Measurements from ENCODE around the gene BMPR2. TPM values are rescaled to one million over a fixed set of nuclear protein-coding genes. Genes with fewer than 3 reads are reported as not detected.
"Not testable (repeated sequence)": the region's sequence is repeated elsewhere in the genome, so short reads cannot be mapped to it uniquely, and the experiment has no call there.

Gene BMPR2
- total RNA-seq, 2 donors from 2014 or later, result 7.6 to 12.3 TPM

GRCh38 chr2:202411097-202411496 lies 35.0 kb downstream of the BMPR2 start:
- Mint-ChIP-seq H3K36me3 (ENCODE audit: low read depth) (no peaks in the 10 kb centered on the region), H3K27ac (no peak overlapping the region), H3K4me3 (no peak overlapping the region), H3K27me3 (no peaks in the 10 kb centered on the region), H3K9me3 (no peaks in the 10 kb centered on the region), H3K4me1 (peaks cover 5% of the 10 kb centered on the region)
- no peak for ATAC-seq (replicated peaks)

- ATAC-seq (replicated peaks), result no peak
- Mint-ChIP-seq H3K36me3 (ENCODE audit: low read depth) (no peaks in the 10 kb centered on the region), H3K27ac (no peak overlapping the region), H3K4me1 (no peaks in the 10 kb centered on the region), H3K27me3 (no peaks in the 10 kb centered on the region), H3K4me3 (no peak overlapping the region), H3K9me3 (no peaks in the 10 kb centered on the region)
Observed at GRCh38 chr2:202418027-202418426, 41.9 kb downstream of the BMPR2 start.

GRCh38 chr2:202418511-202418910 lies 42.4 kb downstream of the BMPR2 start:
- Mint-ChIP-seq H3K4me1 (no peaks in the 10 kb centered on the region), H3K27me3 (no peaks in the 10 kb centered on the region), H3K27ac (no peak overlapping the region), H3K4me3 (no peak overlapping the region), H3K36me3 (ENCODE audit: low read depth) (no peaks in the 10 kb centered on the region), H3K9me3 (no peaks in the 10 kb centered on the region)
- no peak for ATAC-seq (replicated peaks)

- H3K36me3 Mint-ChIP-seq (ENCODE audit: low read depth), result no peaks in the 10 kb centered on the region
- H3K27me3 Mint-ChIP-seq, result no peaks in the 10 kb centered on the region
- peaks cover 6% of the 10 kb centered on the region for H3K4me1 Mint-ChIP-seq
- H3K27ac Mint-ChIP-seq, result no peak overlapping the region
- no peak for ATAC-seq (replicated peaks)
- peaks cover 2% of the 10 kb centered on the region for H3K9me3 Mint-ChIP-seq
- no peak overlapping the region for H3K4me3 Mint-ChIP-seq
Observed at GRCh38 chr2:202423139-202423538, 47.0 kb downstream of the BMPR2 start.

- Mint-ChIP-seq H3K4me1 (peaks cover 6% of the 10 kb centered on the region), H3K36me3 (ENCODE audit: low read depth) (peaks cover 11% of the 10 kb centered on the region), H3K4me3 (no peak overlapping the region), H3K27ac (no peak overlapping the region), H3K9me3 (peaks cover 10% of the 10 kb centered on the region), H3K27me3 (no peaks in the 10 kb centered on the region)
- no peak for ATAC-seq (replicated peaks)
Observed at GRCh38 chr2:202425036-202425435, 48.9 kb downstream of the BMPR2 start.

- Mint-ChIP-seq H3K4me3 (no peak overlapping the region), H3K27me3 (no peaks in the 10 kb centered on the region), H3K27ac (no peak overlapping the region), H3K4me1 (peaks cover 6% of the 10 kb centered on the region), H3K36me3 (ENCODE audit: low read depth) (peaks cover 11% of the 10 kb centered on the region), H3K9me3 (peaks cover 10% of the 10 kb centered on the region)
- ATAC-seq (replicated peaks), result no peak
Observed at GRCh38 chr2:202426751-202427150, 50.6 kb downstream of the BMPR2 start.

DNA sequence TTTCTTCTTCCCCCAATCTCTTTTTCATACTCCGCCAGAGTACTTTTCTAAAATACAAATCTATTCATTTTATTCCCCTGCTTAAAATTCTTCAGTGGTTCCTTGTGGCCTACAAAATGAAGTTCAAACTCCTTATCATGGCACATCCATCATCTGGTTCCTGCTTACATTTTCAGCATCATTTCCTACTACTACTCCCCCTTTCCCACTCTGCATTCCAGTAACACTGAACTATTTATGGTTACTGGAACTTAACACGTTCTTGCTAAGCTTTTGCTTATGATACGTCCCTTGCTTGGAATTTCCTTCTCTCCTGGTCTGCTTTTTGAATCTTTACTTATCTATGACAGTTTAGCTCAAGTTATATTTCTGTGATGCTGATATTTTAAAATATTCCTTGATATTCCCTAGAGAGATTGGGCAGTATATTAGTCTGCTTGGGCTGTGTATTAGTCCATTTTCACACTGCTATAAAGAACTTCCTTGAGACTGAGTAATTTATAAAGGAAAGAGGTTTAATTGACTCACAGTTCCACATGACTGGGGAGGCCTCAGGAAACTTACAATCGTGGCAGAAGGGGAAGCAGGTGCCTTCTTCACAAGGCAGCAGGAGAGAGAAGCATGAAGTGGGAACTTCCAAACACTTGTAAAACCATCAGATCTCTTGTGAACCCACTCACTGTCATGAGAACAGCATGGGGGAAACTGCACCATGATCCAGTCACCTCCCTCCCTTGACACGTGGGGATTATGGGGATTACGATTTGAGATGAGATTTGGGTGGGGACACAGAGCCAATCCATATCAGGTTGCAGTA lies 53.2 kb downstream of the BMPR2 start:
- Mint-ChIP-seq H3K4me1 (peaks cover 6% of the 10 kb centered on the region), H3K27ac (no peak overlapping the region), H3K9me3 (peaks cover 10% of the 10 kb centered on the region), H3K4me3 (no peak overlapping the region), H3K36me3 (ENCODE audit: low read depth) (peaks cover 11% of the 10 kb centered on the region), H3K27me3 (no peaks in the 10 kb centered on the region)
- ATAC-seq (replicated peaks), result no peak

DNA sequence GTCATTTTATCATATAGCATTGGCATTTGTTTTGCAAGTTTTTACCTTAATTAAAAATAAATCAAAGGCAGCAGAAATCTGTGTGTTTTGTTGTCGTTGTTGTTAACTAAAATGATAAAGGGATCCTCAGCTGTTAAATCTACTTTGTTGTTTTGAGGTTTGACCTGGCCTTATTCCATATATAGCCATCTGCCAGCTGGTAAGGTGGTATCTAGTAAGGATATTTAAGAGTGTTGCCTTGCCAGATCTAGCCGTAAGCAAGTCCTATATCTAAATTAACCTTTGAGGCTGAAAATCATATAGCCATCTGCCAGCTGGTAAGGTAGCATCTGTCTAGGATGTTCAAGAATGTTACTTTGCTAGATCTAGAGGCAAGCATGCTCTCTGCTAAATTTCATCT lies 56.6 kb downstream of the BMPR2 start:
- no peaks in the 10 kb centered on the region for H3K4me1 Mint-ChIP-seq
- H3K27ac Mint-ChIP-seq, result no peak overlapping the region
- no peak for ATAC-seq (replicated peaks)
- no peak overlapping the region for H3K4me3 Mint-ChIP-seq
- peaks cover 10% of the 10 kb centered on the region for H3K9me3 Mint-ChIP-seq
- H3K36me3 Mint-ChIP-seq (ENCODE audit: low read depth), result peaks cover 11% of the 10 kb centered on the region
- H3K27me3 Mint-ChIP-seq, result no peaks in the 10 kb centered on the region

GRCh38 chr2:202434472-202434871 lies 58.3 kb downstream of the BMPR2 start:
- H3K9me3 Mint-ChIP-seq, result no peaks in the 10 kb centered on the region

DNA sequence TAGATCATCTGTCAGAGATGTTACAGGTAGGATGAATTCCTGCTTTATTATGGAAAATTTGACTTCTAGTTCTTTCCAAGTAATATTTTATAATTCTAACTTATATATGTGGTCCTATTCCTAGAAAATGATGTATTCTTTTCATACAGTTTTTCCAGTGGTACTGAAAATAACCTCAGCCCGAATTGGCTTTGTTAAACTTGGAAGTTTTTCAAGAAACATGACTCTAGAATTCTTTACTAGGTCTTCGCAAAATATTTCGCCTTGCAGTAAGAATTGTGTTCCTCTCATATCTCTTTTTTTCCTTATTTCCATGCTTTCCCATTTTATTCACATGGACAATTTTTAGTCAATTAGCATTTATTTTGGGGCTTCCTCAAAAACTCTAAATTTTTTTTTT lies 60.5 kb downstream of the BMPR2 start:
- Mint-ChIP-seq H3K9me3 (no peaks in the 10 kb centered on the region), H3K27me3 (no peaks in the 10 kb centered on the region), H3K4me1 (no peaks in the 10 kb centered on the region), H3K27ac (no peak overlapping the region), H3K4me3 (no peak overlapping the region), H3K36me3 (ENCODE audit: low read depth) (no peaks in the 10 kb centered on the region)
- ATAC-seq (replicated peaks), result no peak

More at GRCh38 chr2:202434472-202434871, 58.3 kb downstream of the BMPR2 start:
- Mint-ChIP-seq H3K36me3 (ENCODE audit: low read depth) (no peaks in the 10 kb centered on the region), H3K27me3 (no peaks in the 10 kb centered on the region), H3K4me1 (no peaks in the 10 kb centered on the region), H3K4me3 (no peak overlapping the region), H3K27ac (no peak overlapping the region)
- ATAC-seq (replicated peaks), result no peak

- ATAC-seq (replicated peaks); H3K4me1 Mint-ChIP-seq; H3K27me3 Mint-ChIP-seq; H3K4me3 Mint-ChIP-seq; H3K9me3 Mint-ChIP-seq; H3K36me3 Mint-ChIP-seq (ENCODE audit: low read depth); H3K27ac Mint-ChIP-seq: not testable (repeated sequence)
Observed at GRCh38 chr2:202440117-202440516, 64.0 kb downstream of the BMPR2 start.

GRCh38 chr2:202442882-202443281 lies 66.8 kb downstream of the BMPR2 start:
- Mint-ChIP-seq H3K4me1 (no peaks in the 10 kb centered on the region), H3K27me3 (no peaks in the 10 kb centered on the region), H3K36me3 (ENCODE audit: low read depth) (no peaks in the 10 kb centered on the region), H3K4me3 (no peak overlapping the region), H3K27ac (no peak overlapping the region), H3K9me3 (no peaks in the 10 kb centered on the region)
- no peak for ATAC-seq (replicated peaks)

GRCh38 chr2:202444000-202444399 lies 67.9 kb downstream of the BMPR2 start:
- no peak overlapping the region for H3K27ac Mint-ChIP-seq
- H3K4me1 Mint-ChIP-seq, result no peaks in the 10 kb centered on the region
- H3K9me3 Mint-ChIP-seq, result no peaks in the 10 kb centered on the region
- no peak overlapping the region for H3K4me3 Mint-ChIP-seq
- ATAC-seq (replicated peaks), result no peak
- no peaks in the 10 kb centered on the region for H3K36me3 Mint-ChIP-seq (ENCODE audit: low read depth)
- H3K27me3 Mint-ChIP-seq, result no peaks in the 10 kb centered on the region

DNA sequence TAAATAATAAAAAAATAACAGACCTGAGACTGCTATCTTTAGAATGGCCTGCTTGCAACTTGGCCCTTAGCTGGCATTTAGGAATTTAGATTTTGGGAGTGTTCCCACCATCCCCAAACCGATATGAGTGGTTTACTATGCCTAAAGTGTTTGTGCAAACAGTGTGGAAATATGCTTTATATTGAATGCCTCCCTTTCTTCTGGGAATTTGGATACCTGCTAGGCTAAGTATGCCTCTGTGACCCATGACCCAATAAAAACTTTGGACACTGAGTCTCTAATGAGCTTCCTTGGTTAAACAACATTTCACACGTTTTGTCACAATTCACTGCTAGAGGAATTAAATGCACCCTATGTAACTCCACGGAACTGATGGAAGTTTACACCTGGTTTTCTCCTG lies 73.2 kb downstream of the BMPR2 start:
- H3K9me3 Mint-ChIP-seq, result no peaks in the 10 kb centered on the region
- H3K4me1 Mint-ChIP-seq, result no peaks in the 10 kb centered on the region
- no peaks in the 10 kb centered on the region for H3K36me3 Mint-ChIP-seq (ENCODE audit: low read depth)
- ATAC-seq (replicated peaks), result no peak
- no peak overlapping the region for H3K4me3 Mint-ChIP-seq
- H3K27me3 Mint-ChIP-seq, result no peaks in the 10 kb centered on the region
- H3K27ac Mint-ChIP-seq, result no peak overlapping the region

DNA sequence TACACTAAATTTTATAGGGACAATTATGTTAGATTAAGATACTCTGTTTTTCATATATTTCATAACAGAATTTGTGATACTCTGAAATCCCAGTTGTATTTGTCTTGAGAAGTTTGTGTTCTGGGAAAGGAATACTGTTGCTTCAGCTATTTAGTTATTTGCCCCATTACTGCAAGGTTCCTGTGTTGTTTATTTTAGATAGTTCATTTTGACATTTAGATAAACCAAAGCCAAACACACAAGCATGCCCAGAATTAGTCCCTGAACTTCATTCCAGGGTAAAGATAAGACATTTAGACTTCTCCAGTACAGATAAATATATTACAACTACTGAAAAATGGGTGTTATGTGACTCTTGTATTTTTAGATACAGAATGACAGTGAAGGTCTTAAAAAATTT lies 74.7 kb downstream of the BMPR2 start:
- no peaks in the 10 kb centered on the region for H3K27me3 Mint-ChIP-seq
- no peaks in the 10 kb centered on the region for H3K4me1 Mint-ChIP-seq
- no peak overlapping the region for H3K27ac Mint-ChIP-seq
- H3K9me3 Mint-ChIP-seq, result no peaks in the 10 kb centered on the region
- no peaks in the 10 kb centered on the region for H3K36me3 Mint-ChIP-seq (ENCODE audit: low read depth)
- no peak overlapping the region for H3K4me3 Mint-ChIP-seq
- ATAC-seq (replicated peaks), result no peak

GRCh38 chr2:202452744-202453143 lies 76.6 kb downstream of the BMPR2 start:
- no peak overlapping the region for H3K27ac Mint-ChIP-seq
- H3K9me3 Mint-ChIP-seq, result no peaks in the 10 kb centered on the region
- no peaks in the 10 kb centered on the region for H3K4me1 Mint-ChIP-seq
- no peaks in the 10 kb centered on the region for H3K27me3 Mint-ChIP-seq
- H3K36me3 Mint-ChIP-seq (ENCODE audit: low read depth), result no peaks in the 10 kb centered on the region
- H3K4me3 Mint-ChIP-seq, result no peak overlapping the region
- ATAC-seq (replicated peaks), result no peak
